NCI-H2081 (cell line): Measurements from ENCODE around the gene ARID3A.

Source experiments
- DNase-seq, 2 experiments: peaks; one replicate each; lab custom pipeline; 2025; lab: John Stamatoyannopoulos, UW

ARID3A gene

GRCh38 chr19:990119-990571, 64.3 kb downstream of the ARID3A start:
- no peak for DNase-seq

GRCh38 chr19:990746-991145, 64.9 kb downstream of the ARID3A start:
- DNase-seq = no peak

GRCh38 chr19:991174-991931, 65.5 kb downstream of the ARID3A start:
- no peak for DNase-seq

- no peak for DNase-seq
These were observed 66.3 kb downstream of the ARID3A start for GRCh38 chr19:991932-992669.

- DNase-seq = no peak
These were observed 66.8 kb downstream of the ARID3A start for GRCh38 chr19:992670-993055.

- DNase-seq = no peak
These were observed 67.6 kb downstream of the ARID3A start for GRCh38 chr19:993361-993830.

GRCh38 chr19:993831-994393, 68.1 kb downstream of the ARID3A start:
- no peak for DNase-seq

- DNase-seq = no peak
These were observed 68.7 kb downstream of the ARID3A start for GRCh38 chr19:994516-994915.

- DNase-seq = peak in 1 of 2 experiments; percentile 15
These were observed 69.4 kb downstream of the ARID3A start for GRCh38 chr19:995051-995827.

GRCh38 chr19:996051-996838, 70.4 kb downstream of the ARID3A start:
- peak; percentile 22 to 58 for DNase-seq

- DNase-seq = no peak
These were observed 72.2 kb downstream of the ARID3A start for GRCh38 chr19:998064-998463.

- DNase-seq = no peak
These were observed 73.5 kb downstream of the ARID3A start for GRCh38 chr19:999379-999719.

GRCh38 chr19:1000095-1000494, 74.3 kb downstream of the ARID3A start, which contains the start of gene GRIN3B:
Gene GRIN3B, plus strand, starts transcription at chr19:1000419. Its CDS starts 19 bp downstream, at chr19:1000438.
- no peak for DNase-seq

GRCh38 chr19:1000591-1001537, 75.0 kb downstream of the ARID3A start:
- DNase-seq = no peak

GRCh38 chr19:1001538-1002166, 75.8 kb downstream of the ARID3A start:
- DNase-seq = peak in 1 of 2 experiments; percentile 40

GRCh38 chr19:1002600-1002999, 76.8 kb downstream of the ARID3A start:
- no peak for DNase-seq

GRCh38 chr19:1003283-1003682, 77.4 kb downstream of the ARID3A start:
- DNase-seq = no peak

GRCh38 chr19:1004204-1004802, 78.5 kb downstream of the ARID3A start:
- DNase-seq = no peak
